ENCODE measurements around the gene FRAT1. TPM values are rescaled to one million over a fixed set of nuclear protein-coding genes. Genes with fewer than 3 reads are reported as not detected.

Gene FRAT1
- polyA plus RNA-seq, 1 donor (not counting 4 experiments of a cell fraction or from before 2014, with no cell fraction given) = 0.34 TPM

DNA sequence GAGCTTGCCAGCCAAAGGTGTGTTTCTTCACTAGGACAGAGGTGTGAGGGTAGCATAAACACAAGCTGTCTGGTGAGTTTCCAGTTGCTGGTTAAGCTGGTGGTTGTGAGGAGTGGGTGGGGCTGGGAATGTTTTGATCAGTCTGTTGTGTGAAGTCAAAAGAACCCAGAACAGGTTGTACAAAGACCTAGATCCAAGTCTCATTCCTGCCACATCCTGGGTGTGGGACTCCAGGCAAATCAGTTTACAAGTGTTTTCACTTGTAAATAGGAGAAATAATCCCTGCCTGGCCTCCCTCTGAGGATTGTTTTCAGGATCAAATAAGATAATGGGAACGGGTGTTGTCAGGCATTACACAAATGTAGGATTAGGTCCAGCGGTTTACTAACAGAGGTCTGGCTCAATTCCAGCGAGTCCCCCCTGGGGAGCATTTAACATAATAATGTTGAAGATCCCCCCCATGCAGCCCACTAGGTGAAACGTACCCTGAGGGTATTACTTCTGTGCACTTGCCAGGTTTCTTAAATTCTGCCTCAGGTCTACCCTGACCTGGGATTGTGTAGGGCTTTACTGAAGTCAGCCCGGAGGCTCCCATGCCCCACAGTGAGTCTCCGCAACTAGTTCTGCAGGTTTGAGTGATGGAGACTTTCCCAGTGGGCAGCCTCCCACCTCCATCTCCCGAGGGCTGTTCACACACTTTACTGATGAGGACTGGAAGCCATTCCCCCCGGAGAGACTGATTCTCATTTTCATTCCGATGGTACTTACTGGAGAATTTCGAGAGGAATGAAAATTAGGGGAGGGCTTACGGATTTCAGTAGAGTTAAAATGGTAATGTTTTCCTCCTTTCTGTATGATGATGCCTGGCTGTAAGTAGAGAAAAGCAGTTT is 18.1 kb downstream of the FRAT1 start:
- no peak for TF ChIP-seq EZH2 (IDR thresholded peaks at IDR 0.05; ENCODE audit: low read length)
- TF ChIP-seq, protein P1, sequence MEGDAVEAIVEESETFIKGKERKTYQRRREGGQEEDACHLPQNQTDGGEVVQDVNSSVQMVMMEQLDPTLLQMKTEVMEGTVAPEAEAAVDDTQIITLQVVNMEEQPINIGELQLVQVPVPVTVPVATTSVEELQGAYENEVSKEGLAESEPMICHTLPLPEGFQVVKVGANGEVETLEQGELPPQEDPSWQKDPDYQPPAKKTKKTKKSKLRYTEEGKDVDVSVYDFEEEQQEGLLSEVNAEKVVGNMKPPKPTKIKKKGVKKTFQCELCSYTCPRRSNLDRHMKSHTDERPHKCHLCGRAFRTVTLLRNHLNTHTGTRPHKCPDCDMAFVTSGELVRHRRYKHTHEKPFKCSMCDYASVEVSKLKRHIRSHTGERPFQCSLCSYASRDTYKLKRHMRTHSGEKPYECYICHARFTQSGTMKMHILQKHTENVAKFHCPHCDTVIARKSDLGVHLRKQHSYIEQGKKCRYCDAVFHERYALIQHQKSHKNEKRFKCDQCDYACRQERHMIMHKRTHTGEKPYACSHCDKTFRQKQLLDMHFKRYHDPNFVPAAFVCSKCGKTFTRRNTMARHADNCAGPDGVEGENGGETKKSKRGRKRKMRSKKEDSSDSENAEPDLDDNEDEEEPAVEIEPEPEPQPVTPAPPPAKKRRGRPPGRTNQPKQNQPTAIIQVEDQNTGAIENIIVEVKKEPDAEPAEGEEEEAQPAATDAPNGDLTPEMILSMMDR (optimal IDR thresholded peaks at IDR 0.05 in 1 of 3, IDR thresholded peaks at IDR 0.05 in 1 of 3, conservative IDR thresholded peaks at IDR 0.05 in 1 of 3; ENCODE audit: extremely low read depth in 1 of 3, insufficient read depth in 2 of 3, low read length in 3 of 3) = no peak
- H3K9me1 ChIP-seq (ENCODE audit: control insufficient read depth, extremely low read depth, insufficient read depth, low read length) = no peaks in the 10 kb centered on the region
- DNase-seq (ENCODE audit: low read depth, low spot score) = no peak
- H3K9me3 ChIP-seq (ENCODE audit: control insufficient read depth, low read depth, low read length) = no peaks in the 10 kb centered on the region
- H3K4me3 ChIP-seq (ENCODE audit: control insufficient read depth in 2 of 3, extremely low read depth in 1 of 3, insufficient read depth in 2 of 3, low read depth in 1 of 3, low read length in 3 of 3) = peak overlapping the region in 1 of 3 experiments; percentile 35
- peak overlapping the region; percentile 69 for H3K4me2 ChIP-seq (ENCODE audit: control insufficient read depth, extremely low read depth, insufficient read depth, low read depth, low read length)
- H4K20me1 ChIP-seq (ENCODE audit: control insufficient read depth, extremely low read depth, insufficient read depth, low read length) = no peaks in the 10 kb centered on the region
- H3K9ac ChIP-seq (ENCODE audit: control insufficient read depth, extremely low read depth, insufficient read depth, low read length) = peak overlapping the region; percentile 47
- H3K27me3 ChIP-seq (ENCODE audit: control insufficient read depth, extremely low read depth, insufficient read depth, low read length) = no peaks in the 10 kb centered on the region
- no peak overlapping the region for H2AFZ ChIP-seq (ENCODE audit: control insufficient read depth, low read length)
- H3K36me3 ChIP-seq (ENCODE audit: control insufficient read depth in 2 of 2, extremely low read depth in 1 of 2, insufficient read depth in 2 of 2, low read length in 2 of 2) = no peaks in the 10 kb centered on the region
- H3K4me1 ChIP-seq (ENCODE audit: control insufficient read depth, extremely low read depth, insufficient read depth, low read length) = peaks cover 26% of the 10 kb centered on the region
- H3K27ac ChIP-seq (ENCODE audit: control insufficient read depth, insufficient read depth, low read length) = peak overlapping the region; percentile 47
- dilution Hi-C loops (cut with MboI; ENCODE audit: extremely low pct_ligation_motif_present, low sequenced_read_pairs) = no loop called here
- peak; percentile 55 for FAIRE-seq
- H3K79me2 ChIP-seq (ENCODE audit: control insufficient read depth, insufficient read depth, low read length) = peaks cover 14% of the 10 kb centered on the region

DNA sequence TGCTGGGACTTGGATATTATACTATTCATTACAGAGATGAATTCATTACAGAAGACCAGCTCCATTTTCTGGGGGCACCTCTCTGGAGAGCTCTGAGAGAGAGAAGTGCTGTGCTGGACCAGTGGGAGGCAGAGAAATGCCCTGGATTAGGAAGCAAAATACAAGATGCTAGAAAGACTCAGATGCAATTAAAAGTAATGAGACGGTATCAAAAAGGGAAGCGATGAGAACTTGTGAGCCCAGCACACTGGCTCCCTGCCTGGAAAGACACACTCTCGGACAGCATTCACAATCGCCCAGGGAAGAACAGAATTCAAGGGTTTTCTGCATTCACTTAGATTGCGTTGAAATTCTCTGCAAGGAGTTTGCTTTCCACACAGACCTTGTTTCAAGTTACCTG is 19.0 kb downstream of the FRAT1 start:
- dilution Hi-C loops (cut with MboI; ENCODE audit: extremely low pct_ligation_motif_present, low sequenced_read_pairs) = no loop called here
- no peaks in the 10 kb centered on the region for H3K9me1 ChIP-seq (ENCODE audit: control insufficient read depth, extremely low read depth, insufficient read depth, low read length)
- H3K4me2 ChIP-seq (ENCODE audit: control insufficient read depth, extremely low read depth, insufficient read depth, low read depth, low read length) = no peak overlapping the region
- H3K4me1 ChIP-seq (ENCODE audit: control insufficient read depth, extremely low read depth, insufficient read depth, low read length) = peaks cover 19% of the 10 kb centered on the region
- DNase-seq (ENCODE audit: low read depth, low spot score) (no peak), FAIRE-seq (no peak)
- H3K9ac ChIP-seq (ENCODE audit: control insufficient read depth, extremely low read depth, insufficient read depth, low read length) = no peak overlapping the region
- H3K9me3 ChIP-seq (ENCODE audit: control insufficient read depth, low read depth, low read length) = no peaks in the 10 kb centered on the region
- peaks cover 8% of the 10 kb centered on the region for H3K79me2 ChIP-seq (ENCODE audit: control insufficient read depth, insufficient read depth, low read length)
- no peak overlapping the region for H2AFZ ChIP-seq (ENCODE audit: control insufficient read depth, low read length)
- H3K4me3 ChIP-seq (ENCODE audit: control insufficient read depth in 2 of 3, extremely low read depth in 1 of 3, insufficient read depth in 2 of 3, low read depth in 1 of 3, low read length in 3 of 3) = no peak overlapping the region
- H3K27ac ChIP-seq (ENCODE audit: control insufficient read depth, insufficient read depth, low read length) = no peak overlapping the region
- H3K27me3 ChIP-seq (ENCODE audit: control insufficient read depth, extremely low read depth, insufficient read depth, low read length) = no peaks in the 10 kb centered on the region
- no peaks in the 10 kb centered on the region for H4K20me1 ChIP-seq (ENCODE audit: control insufficient read depth, extremely low read depth, insufficient read depth, low read length)
- TF ChIP-seq, protein P1 (optimal IDR thresholded peaks at IDR 0.05 in 1 of 3, IDR thresholded peaks at IDR 0.05 in 1 of 3, conservative IDR thresholded peaks at IDR 0.05 in 1 of 3; ENCODE audit: extremely low read depth in 1 of 3, insufficient read depth in 2 of 3, low read length in 3 of 3) = no peak
- no peak for TF ChIP-seq EZH2 (IDR thresholded peaks at IDR 0.05; ENCODE audit: low read length)
- H3K36me3 ChIP-seq (ENCODE audit: control insufficient read depth in 2 of 2, extremely low read depth in 1 of 2, insufficient read depth in 2 of 2, low read length in 2 of 2) = no peaks in the 10 kb centered on the region
